Uterus (tissue), 4 donors: ENCODE results near the gene AMER3. TPM values are rescaled to one million over a fixed set of nuclear protein-coding genes. Genes with fewer than 3 reads are reported as not detected.

Experiments used
- DNase-seq, 2 donors: peaks; one replicate each; pipeline ENCODE4 v3.0.0-alpha.2; 2019 to 2020
- H3K27ac ChIP-seq, 2 donors: fragments of 200-600 bp; sonication (generic); 1 replicate in 1 of 2; 2 replicates in 1 of 2; pipeline ENCODE4 v1.5.1; 2016 to 2018
- H3K27me3 ChIP-seq, 2 donors: fragments of 200-600 bp; sonication (generic); one replicate each; pipeline ENCODE4 v1.5.1; 2018 to 2019; ENCODE audit warnings: control low read depth in 1 of 2
- H3K36me3 ChIP-seq, 2 donors: fragments of 200-600 bp; sonication (generic); one replicate each; pipeline ENCODE4 v1.5.1; 2019; ENCODE audit warnings: control low read depth in 1 of 2
- H3K4me1 ChIP-seq, 2 donors: fragments of 200-600 bp; sonication (generic); one replicate each; pipeline ENCODE4 v1.5.1; 2018 to 2019; ENCODE audit warnings: control low read depth in 1 of 2
- H3K4me3 ChIP-seq, 2 donors: fragments of 200-600 bp; sonication (generic); 1 replicate in 1 of 2; 2 replicates in 1 of 2; pipeline ENCODE4 v1.5.1; 2018 to 2019; ENCODE audit warnings: mild to moderate bottlenecking in 1 of 2
- H3K9me3 ChIP-seq, 2 donors: fragments of 200-600 bp; sonication (generic); one replicate each; pipeline ENCODE4 v1.5.1; 2019; ENCODE audit warnings: control low read depth in 1 of 2
- CTCF ChIP-seq, 4 experiments: fragments of 200-600 bp in 2 of 4; fragments of 450-650 bp in 2 of 4; sonication (generic) in 2 of 4; IDR thresholded peaks; one replicate each; pipeline ENCODE4 v1.5.1; 2016 to 2019; ENCODE audit warnings: antibody characterized with exemption in 4 of 4, mild to moderate bottlenecking in 2 of 4, moderate library complexity in 1 of 4
- POLR2A ChIP-seq, 2 donors: fragments of 450-650 bp; IDR thresholded peaks; one replicate each; pipeline ENCODE4 v1.6.1; 2016; ENCODE audit warnings: antibody characterized with exemption in 2 of 2, mild to moderate bottlenecking in 1 of 2, moderate library complexity in 1 of 2
- intact Hi-C: fragments of 100-400 bp; cut with DNase I; formaldehyde crosslinking; loops from one replicate; pipeline ENCODE4 v1.15.1; 2023; ENCODE audit warnings: low total_unique reads
- total RNA-seq, 4 donors: library from RNA; depleted of rRNA in 3 of 4; stranded (reverse); fragments of >200 nt in 3 of 4; gene quantifications; one replicate each; pipeline versions ENCODE4 v1.1.0 to v1.2.4, GENCODE V29; 2014 to 2023
- donor health status: DM: yes; HTN: yes; CAD: no.

The AMER3 gene
- total RNA-seq, 4 donors from 2014 or later = 0.21 TPM; not detected in 3

DNA sequence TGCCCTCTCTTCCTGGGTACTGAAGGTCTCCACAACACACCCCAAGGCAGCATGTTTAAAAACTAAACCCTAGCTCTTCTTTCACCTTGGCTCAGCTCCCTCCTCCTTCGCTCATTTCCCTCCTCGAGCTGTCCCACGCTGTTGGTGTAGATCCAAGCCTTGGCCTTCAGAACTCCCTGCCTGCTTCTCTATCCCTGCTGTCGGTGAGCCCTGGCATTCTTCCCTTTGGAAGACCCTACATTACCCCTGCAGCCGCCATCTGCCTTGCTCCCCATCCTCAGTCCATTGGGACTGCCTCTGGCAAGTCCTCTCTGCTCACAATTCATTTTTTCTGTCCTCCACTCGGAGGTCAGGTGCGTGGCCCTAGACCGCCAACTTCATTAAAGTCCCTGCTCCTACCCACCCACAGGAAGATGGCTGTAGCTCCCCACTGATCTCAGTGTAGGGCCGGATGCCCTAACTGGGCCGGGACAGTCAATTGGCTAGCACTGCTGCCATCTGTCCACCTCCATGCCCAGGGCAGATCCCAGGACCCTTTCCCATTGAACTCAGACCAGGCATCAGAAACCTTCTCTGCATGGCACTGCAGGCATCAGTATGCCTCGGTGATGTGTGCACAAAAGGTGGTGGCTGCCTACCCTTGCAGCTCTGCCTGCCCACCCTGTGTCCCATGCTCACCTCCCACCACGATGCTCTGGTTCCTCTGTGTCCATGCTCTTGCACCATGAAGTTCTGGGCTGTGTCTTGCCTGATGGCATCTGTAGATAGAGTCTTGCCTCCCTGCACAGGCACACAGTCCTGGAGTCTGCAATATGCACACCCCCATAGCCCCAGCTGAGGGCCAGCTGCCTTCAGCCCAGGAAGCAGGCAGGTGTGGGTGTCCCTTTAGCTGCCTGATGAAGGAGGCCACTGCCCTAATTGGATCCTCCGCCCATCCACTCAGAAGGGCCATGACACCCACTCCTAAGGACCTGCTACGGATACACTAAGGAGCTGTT is 5.7 kb downstream of the AMER3 start:
- H3K27ac ChIP-seq = no peak overlapping the region
- no peaks in the 10 kb centered on the region for H3K4me1 ChIP-seq
- no peak overlapping the region for H3K4me3 ChIP-seq
- no peak for DNase-seq
- intact Hi-C loops = no loop called here
- H3K9me3 ChIP-seq = no peaks in the 10 kb centered on the region
- H3K36me3 ChIP-seq = no peaks in the 10 kb centered on the region
- TF ChIP-seq POLR2A (IDR thresholded peaks at IDR 0.05) (no peak), CTCF (IDR thresholded peaks at IDR 0.05) (no peak)
- H3K27me3 ChIP-seq = peaks cover 0 to 20% of the 10 kb centered on the region in 2 donors

- no peak for DNase-seq
- TF ChIP-seq POLR2A (IDR thresholded peaks at IDR 0.05) = no peak
- no peak for TF ChIP-seq CTCF (IDR thresholded peaks at IDR 0.05)
- H3K27ac ChIP-seq = no peak overlapping the region
- no peaks in the 10 kb centered on the region for H3K36me3 ChIP-seq
- intact Hi-C loops = no loop called here
- H3K4me1 ChIP-seq = no peaks in the 10 kb centered on the region
- H3K4me3 ChIP-seq = no peak overlapping the region
- H3K9me3 ChIP-seq = no peaks in the 10 kb centered on the region
- H3K27me3 ChIP-seq = peaks cover 0 to 11% of the 10 kb centered on the region in 2 donors
Observed at GRCh38 chr2:130762031-130762909, 6.9 kb downstream of the AMER3 start.

- Histone ChIP-seq H3K4me3 (no peak overlapping the region), H3K9me3 (no peaks in the 10 kb centered on the region), H3K4me1 (no peaks in the 10 kb centered on the region), H3K27ac (no peak overlapping the region), H3K36me3 (no peaks in the 10 kb centered on the region), H3K27me3 (peaks cover 0 to 4% of the 10 kb centered on the region in 2 donors)
- DNase-seq = no peak
- intact Hi-C loops = no loop called here
- TF ChIP-seq CTCF (IDR thresholded peaks at IDR 0.05) (no peak), POLR2A (IDR thresholded peaks at IDR 0.05) (no peak)
Observed at GRCh38 chr2:130762910-130763385, 7.6 kb downstream of the AMER3 start.

DNA sequence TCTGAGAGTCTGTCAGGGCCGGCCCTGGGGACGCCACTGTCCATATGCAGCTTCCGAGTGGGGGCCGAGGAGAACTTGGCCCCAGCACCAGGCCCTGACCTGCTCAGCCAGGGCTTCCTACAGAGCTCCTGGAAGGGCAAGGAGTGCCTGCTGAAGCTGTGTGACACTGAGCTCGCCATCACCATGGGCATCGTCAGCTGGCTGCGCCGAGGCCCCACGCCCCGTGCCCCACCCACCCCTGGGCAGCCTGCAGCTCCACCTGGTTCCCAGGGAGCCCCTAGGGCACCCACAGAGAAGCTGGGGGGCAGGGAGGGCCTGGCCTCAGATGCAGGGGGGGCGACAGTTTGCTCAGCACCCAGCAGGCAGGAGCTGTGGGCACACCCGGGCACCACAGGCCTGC is 8.1 kb downstream of the AMER3 start:
- H3K27me3 ChIP-seq = no peaks in the 10 kb centered on the region
- H3K4me1 ChIP-seq = no peaks in the 10 kb centered on the region
- intact Hi-C loops = no loop called here
- H3K9me3 ChIP-seq = no peaks in the 10 kb centered on the region
- no peaks in the 10 kb centered on the region for H3K36me3 ChIP-seq
- no peak for DNase-seq
- no peak overlapping the region for H3K4me3 ChIP-seq
- no peak overlapping the region for H3K27ac ChIP-seq
- TF ChIP-seq POLR2A (IDR thresholded peaks at IDR 0.05) (no peak), CTCF (IDR thresholded peaks at IDR 0.05) (no peak)
